K562 (cell line): ENCODE results near the gene ACAP2. TPM values are rescaled to one million over a fixed set of nuclear protein-coding genes. Genes with fewer than 3 reads are reported as not detected.

ENCODE experiments used
- CBX2 ChIP-seq: fragments of 200-600 bp; sonication (generic); IDR thresholded peaks from one replicate; pipeline ENCODE4 v1.6.1; 2012; ENCODE audit warnings: mild to moderate bottlenecking, low read length, inconsistent platforms; ENCODE audit not compliant: insufficient read depth, poor library complexity, severe bottlenecking
- CHD7 ChIP-seq: fragments of 200-600 bp; sonication (generic); IDR thresholded peaks from one replicate; pipeline ENCODE4 v1.6.1; 2012; ENCODE audit warnings: mild to moderate bottlenecking, low read depth, low read length, inconsistent platforms
- ELF4 ChIP-seq: fragments of 450-650 bp; formaldehyde crosslinking; IDR thresholded peaks from 2 replicates; pipeline ENCODE4 v1.4.0; 2022; ENCODE audit warnings: missing genetic modification characterization
- EWSR1 ChIP-seq: fragments of 450-650 bp; IDR thresholded peaks from 2 replicates; pipeline ENCODE4 v1.6.1; 2018; ENCODE audit warnings: borderline replicate concordance, mild to moderate bottlenecking, low read depth, moderate library complexity; ENCODE audit not compliant: partially characterized antibody
- FOXJ3 ChIP-seq: sonication (generic); formaldehyde crosslinking; IDR thresholded peaks from 2 replicates; pipeline ENCODE4 v1.4.0; 2020; ENCODE audit warnings: mild to moderate bottlenecking, missing genetic modification reagents
- FOXO4 ChIP-seq: fragments of 450-650 bp; formaldehyde crosslinking; IDR thresholded peaks from 2 replicates; pipeline ENCODE4 v1.4.0; 2020; ENCODE audit warnings: mild to moderate bottlenecking, moderate library complexity
- SMAD2 ChIP-seq: fragments of 150-350 bp; IDR thresholded peaks from 2 replicates; pipeline ENCODE4 v1.6.1; 2014; ENCODE audit warnings: low read depth, mild to moderate bottlenecking, low read length
- SRSF7 ChIP-seq: fragments of 200-400 bp; formaldehyde crosslinking; optimal IDR thresholded peaks from 2 replicates; pipeline ENCODE3; 2017; ENCODE audit warnings: mild to moderate bottlenecking, low read depth, low read length
- TCF7 ChIP-seq: sonication (generic); IDR thresholded peaks from 2 replicates; pipeline ENCODE4 v1.6.1; 2016; ENCODE audit warnings: antibody characterized with exemption, borderline replicate concordance
- XRCC4 ChIP-seq: IDR thresholded peaks from one replicate; pipeline ENCODE4 v1.6.1; 2011; ENCODE audit not compliant: insufficient read depth, insufficient read length; ENCODE audit errors: extremely low read depth
- ZBTB34 ChIP-seq: fragments of 250-450 bp; sonication (Bioruptor Pico); IDR thresholded peaks from 2 replicates; pipeline ENCODE4 v1.8.0; 2021; ENCODE audit warnings: mild to moderate bottlenecking, moderate library complexity
- ZNF408 ChIP-seq: fragments of 250-450 bp; sonication (Bioruptor Pico); IDR thresholded peaks from 2 replicates; pipeline ENCODE4 v1.4.0; 2020; ENCODE audit warnings: low read depth, mild to moderate bottlenecking, moderate library complexity
- ZNF507 ChIP-seq: conservative IDR thresholded peaks from 2 replicates; pipeline ENCODE4 v1.6.1; 2017; ENCODE audit warnings: missing genetic modification characterization, missing compliant biosample characterization
- polyA plus RNA-seq, 8 experiments: library from polyadenylated mRNA; depleted of rRNA in 4 of 8; stranded (reverse) in 5 of 8; unstranded in 3 of 8; fragments of >200 nt; fragmentation: Nextera tagmentation in 2 of 8; fragmentation: Illumina TruSeq in 1 of 8; extraction: Ambion mirVana in 2 of 8; extraction: Trizol in 1 of 8; gene quantifications; 2 replicates each; pipeline versions ENCODE4 v1.2.1 to v1.2.3, GENCODE V29; 2011 to 2014; ENCODE audit warnings: inconsistent platforms in 1 of 8, missing spikeins in 1 of 8
- total RNA-seq, 7 experiments: library from RNA; depleted of rRNA in 6 of 7; stranded (reverse); fragments of >200 nt in 6 of 7; fragmentation: Illumina TruSeq in 2 of 7; extraction: Trizol in 2 of 7; gene quantifications; 2 replicates each; pipeline versions ENCODE4 v1.2.1 to v1.2.3, GENCODE V29; 2011 to 2021; ENCODE audit warnings: low replicate concordance in 1 of 7

ACAP2 gene
- total and polyA plus RNA-seq, 9 of the 15 experiments (the other 6 are each of a cell fraction or from before 2014, with no cell fraction given): 10.6 to 52.7 (median 34.4) TPM

- TF ChIP-seq ZBTB34 (no peak), TCF7 (peak; percentile 74; the same call in 1 of the 2 replicates), SMAD2 (no peak), CHD7 (no peak), FOXJ3 (CRISPR knock-in tag) (no peak), ELF4 (CRISPR knock-in tag) (no peak), ZNF507 (tag) (no peak), FOXO4 (CRISPR knock-in tag) (no peak), XRCC4 (no peak), CBX2 (no peak), SRSF7 (no peak), ZNF408 (CRISPR knock-in tag) (no peak), EWSR1 (no peak)
Observed at GRCh38 chr3:195259475-195260279, 183.1 kb downstream of the ACAP2 start (continued).
